Heart right ventricle (tissue), 16 donors: ENCODE measurements around the gene SLC19A1. TPM values are rescaled to one million over a fixed set of nuclear protein-coding genes. Genes with fewer than 3 reads are reported as not detected.

Experiments used
- ATAC-seq, 8 donors: fragments of 200-7000 bp; cut with Tn5 transposase; one replicate each; pipeline ENCODE4 v1.9.1; 2020; ENCODE audit warnings: mild to moderate bottlenecking in 8 of 8, moderate library complexity in 8 of 8, moderate number of reproducible peaks in 1 of 8
- DNase-seq, 2 donors: peaks; one replicate each; pipeline ENCODE4 v3.0.0-alpha.2; 2020
- H3K27ac ChIP-seq, 10 donors: fragments of 200-600 bp; sonication (generic) in 2 of 10; one replicate each; pipeline versions ENCODE4 v1.5.0 to v1.8.0; 2020 to 2022; ENCODE audit warnings: mild to moderate bottlenecking in 3 of 10
- H3K27me3 ChIP-seq, 7 donors: fragments of 200-600 bp; one replicate each; pipeline ENCODE4 v1.8.0; 2021 to 2022; ENCODE audit warnings: mild to moderate bottlenecking in 2 of 7
- H3K36me3 ChIP-seq, 9 donors: fragments of 200-600 bp; sonication (generic) in 1 of 9; one replicate each; pipeline versions ENCODE4 v1.5.0 to v1.8.0; 2020 to 2022; ENCODE audit warnings: mild to moderate bottlenecking in 2 of 9
- H3K4me1 ChIP-seq, 9 donors: fragments of 200-600 bp; sonication (generic) in 1 of 9; one replicate each; pipeline versions ENCODE4 v1.5.0 to v1.8.0; 2020 to 2022; ENCODE audit warnings: mild to moderate bottlenecking in 4 of 9
- H3K4me3 ChIP-seq, 10 donors: fragments of 200-600 bp; sonication (generic) in 2 of 10; one replicate each; pipeline versions ENCODE4 v1.5.0 to v1.8.0; 2020 to 2022; ENCODE audit warnings: mild to moderate bottlenecking in 7 of 10, moderate library complexity in 2 of 10
- H3K9me3 ChIP-seq, 11 donors: fragments of 200-600 bp in 10 of 11; sonication (generic) in 2 of 11; one replicate each; pipeline versions ENCODE4 v1.5.0 to v1.8.0; 2013 to 2022; ENCODE audit warnings: mild to moderate bottlenecking in 2 of 11, control low read depth in 1 of 11, moderate library complexity in 1 of 11
- WGBS, 2 donors: extraction: QIAGEN DNeasy Blood & Tissue Kit; methylation state at CpG; one replicate each; pipeline ENCODE4 v1.1.7; 2013; ENCODE audit warnings: inconsistent platforms in 1 of 2; 5-methylcytosine and 5-hydroxymethylcytosine counted together
- intact Hi-C, 10 donors: fragments of 100-400 bp; cut with DNase I; formaldehyde crosslinking; loops; one replicate each; pipeline versions ENCODE4 v1.11.1 to v1.14.2; 2022
- polyA plus RNA-seq, 2 donors: library from polyadenylated mRNA; stranded (reverse); fragments of 200-250 nt; gene quantifications; one replicate each; pipeline ENCODE4 v1.2.3, GENCODE V29; 2013
- total RNA-seq, 10 donors: library from RNA; stranded (reverse); fragmentation: NEBNext Ultra II Directional in 3 of 10; extraction: Animal tissue kit (Norgen Biotek cat#: 25700) in 3 of 10; gene quantifications; one replicate each; pipeline versions ENCODE4 v1.2.1 to v1.2.4, GENCODE V29; 2021 to 2023
- TF ChIP-seq, protein P1 (sequence below), 9 donors: fragments of 200-600 bp; sonication (generic) in 2 of 9; IDR thresholded peaks; one replicate each; pipeline versions ENCODE4 v1.5.0 to v1.8.0; 2021 to 2022; ENCODE audit warnings: antibody characterized with exemption in 9 of 9, mild to moderate bottlenecking in 5 of 9, moderate library complexity in 1 of 9
- donor health status: Arrhythmogenic right ventricular cardiomyopathy.
- donor health status: ischemic (EF 13 %, LVEDD 7.1; RV severe dilation, severe dysfunction).
- donor health status: healthy with polysubstance abuse.
- donor health status: DM: no; HTN: yes; CAD: no.
- donor health status: DM: no; HTN: no; CAD: no.
- donor health status: ischemic (EF 25% LVEDD 6.9; RV normal size, moderate dysfunction).
- donor health status: ischemic (EF 25% LVEDD 5.7; RV mildly dilated, moderate dysfunction).
- donor health status: healthy.
- donor health status: DM: yes; HTN: yes; CAD: no.
- donor health status: Ischemic cardiomyopathy.
- donor health status: ischemic (EF 35%, LVEDD 5.7; RV mildly dilated, moderate dysfunction).
- donor health status: nonischemic (EF 11% LVEDD 7.7; RV severe dilation, severe dysfunction).
- donor health status: DM: yes; HTN: yes; CAD: no.
- donor health status: PGD.
- donor health status: ischemic (EF 29% LVEDD 5.4; RV normal size, mild dysfunction).
- donor health status: nonischemic (EF 23%, LVEDD 6.1; RV moderate dilation, normal function).

SLC19A1 gene
- total and polyA plus RNA-seq, 12 donors = 1.5 to 8.5 (median 3.8) TPM

DNA sequence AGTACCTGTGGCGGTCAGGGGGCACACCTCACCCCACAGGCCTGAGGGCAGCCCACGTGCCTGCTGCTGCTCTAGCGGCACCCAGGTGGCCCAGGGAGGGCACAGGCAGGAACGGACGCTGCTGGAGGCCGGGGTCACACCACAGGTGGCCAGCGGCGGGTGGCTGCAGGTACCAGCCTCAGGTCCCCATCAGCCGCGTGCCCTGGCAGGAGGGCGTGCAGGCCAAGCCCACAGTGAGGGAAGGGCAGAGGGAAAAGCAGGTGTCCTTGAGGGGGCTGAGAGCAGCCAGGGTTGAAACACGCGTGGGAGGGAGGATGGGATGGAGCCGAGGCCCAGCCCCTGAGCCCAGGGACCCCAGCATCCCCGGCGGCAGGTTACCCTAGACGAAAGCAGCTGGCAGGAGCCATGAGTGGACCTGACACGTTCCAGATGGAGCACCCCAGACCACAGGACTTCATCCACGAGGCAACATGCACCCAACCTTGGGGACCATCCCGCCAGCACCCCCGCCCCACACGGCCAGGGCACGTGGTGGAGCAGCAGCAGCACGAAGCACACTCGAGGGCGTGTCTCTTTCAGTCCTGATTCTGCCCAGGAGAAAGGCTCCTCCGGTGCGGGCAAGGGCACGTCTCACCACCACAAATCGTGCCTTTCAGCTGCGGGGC, 3.7 kb downstream of the SLC19A1 start:
- H3K36me3 ChIP-seq = peaks cover 0 to 5% (median 0%) of the 10 kb centered on the region in 9 donors
- no peaks in the 10 kb centered on the region for H3K9me3 ChIP-seq
- H3K27me3 ChIP-seq = no peaks in the 10 kb centered on the region
- H3K4me1 ChIP-seq = peaks cover 0 to 46% (median 27%) of the 10 kb centered on the region in 9 donors
- no peak overlapping the region for H3K27ac ChIP-seq
- ATAC-seq (no peak), DNase-seq (peak in 1 of 2 donors; percentile 14)
- intact Hi-C loops = no loop called here
- H3K4me3 ChIP-seq = no peak overlapping the region
- 95% methylated on average over 31 of the region's 31 CpGs for WGBS, 2 donors
- TF ChIP-seq, protein P1, sequence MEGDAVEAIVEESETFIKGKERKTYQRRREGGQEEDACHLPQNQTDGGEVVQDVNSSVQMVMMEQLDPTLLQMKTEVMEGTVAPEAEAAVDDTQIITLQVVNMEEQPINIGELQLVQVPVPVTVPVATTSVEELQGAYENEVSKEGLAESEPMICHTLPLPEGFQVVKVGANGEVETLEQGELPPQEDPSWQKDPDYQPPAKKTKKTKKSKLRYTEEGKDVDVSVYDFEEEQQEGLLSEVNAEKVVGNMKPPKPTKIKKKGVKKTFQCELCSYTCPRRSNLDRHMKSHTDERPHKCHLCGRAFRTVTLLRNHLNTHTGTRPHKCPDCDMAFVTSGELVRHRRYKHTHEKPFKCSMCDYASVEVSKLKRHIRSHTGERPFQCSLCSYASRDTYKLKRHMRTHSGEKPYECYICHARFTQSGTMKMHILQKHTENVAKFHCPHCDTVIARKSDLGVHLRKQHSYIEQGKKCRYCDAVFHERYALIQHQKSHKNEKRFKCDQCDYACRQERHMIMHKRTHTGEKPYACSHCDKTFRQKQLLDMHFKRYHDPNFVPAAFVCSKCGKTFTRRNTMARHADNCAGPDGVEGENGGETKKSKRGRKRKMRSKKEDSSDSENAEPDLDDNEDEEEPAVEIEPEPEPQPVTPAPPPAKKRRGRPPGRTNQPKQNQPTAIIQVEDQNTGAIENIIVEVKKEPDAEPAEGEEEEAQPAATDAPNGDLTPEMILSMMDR (IDR thresholded peaks at IDR 0.05) = no peak

DNA sequence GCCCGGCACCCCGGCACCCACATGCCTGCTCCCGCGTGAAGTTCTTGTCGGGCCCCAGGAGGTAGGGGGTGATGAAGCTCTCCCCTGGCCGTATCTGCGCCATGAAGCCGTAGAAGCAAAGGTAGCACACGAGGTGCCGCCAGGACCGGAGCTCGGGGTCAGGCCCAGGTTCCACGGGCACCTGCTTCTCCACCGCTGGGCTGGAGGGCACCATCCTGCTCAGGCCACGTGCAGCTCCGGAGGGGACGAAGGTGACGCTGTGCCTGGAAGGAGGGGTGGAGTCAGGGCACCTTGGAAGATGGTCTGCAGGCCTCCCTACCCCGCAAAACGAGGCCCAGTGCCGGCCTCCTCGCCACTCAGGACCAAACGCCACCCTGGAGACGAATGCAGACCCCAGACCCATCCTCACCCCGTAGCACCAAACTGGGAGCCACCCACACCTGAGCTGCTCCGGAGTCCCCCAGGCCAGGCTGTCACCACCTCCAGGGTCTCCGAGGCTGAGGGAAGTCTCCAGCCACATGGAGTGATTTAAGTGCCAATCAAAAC, 4.4 kb downstream of the SLC19A1 start:
- DNase-seq (no peak), ATAC-seq (no peak)
- Histone ChIP-seq H3K4me1 (peaks cover 0 to 47% (median 25%) of the 10 kb centered on the region in 9 donors), H3K27ac (no peak overlapping the region), H3K36me3 (peaks cover 0 to 5% (median 0%) of the 10 kb centered on the region in 9 donors), H3K27me3 (no peaks in the 10 kb centered on the region), H3K4me3 (no peak overlapping the region), H3K9me3 (no peaks in the 10 kb centered on the region)
- TF ChIP-seq, protein P1 (IDR thresholded peaks at IDR 0.05) = no peak
- intact Hi-C loops = no loop called here
- 91 to 95% methylated on average over 27 of the region's 27 CpGs for WGBS, 2 donors

DNA sequence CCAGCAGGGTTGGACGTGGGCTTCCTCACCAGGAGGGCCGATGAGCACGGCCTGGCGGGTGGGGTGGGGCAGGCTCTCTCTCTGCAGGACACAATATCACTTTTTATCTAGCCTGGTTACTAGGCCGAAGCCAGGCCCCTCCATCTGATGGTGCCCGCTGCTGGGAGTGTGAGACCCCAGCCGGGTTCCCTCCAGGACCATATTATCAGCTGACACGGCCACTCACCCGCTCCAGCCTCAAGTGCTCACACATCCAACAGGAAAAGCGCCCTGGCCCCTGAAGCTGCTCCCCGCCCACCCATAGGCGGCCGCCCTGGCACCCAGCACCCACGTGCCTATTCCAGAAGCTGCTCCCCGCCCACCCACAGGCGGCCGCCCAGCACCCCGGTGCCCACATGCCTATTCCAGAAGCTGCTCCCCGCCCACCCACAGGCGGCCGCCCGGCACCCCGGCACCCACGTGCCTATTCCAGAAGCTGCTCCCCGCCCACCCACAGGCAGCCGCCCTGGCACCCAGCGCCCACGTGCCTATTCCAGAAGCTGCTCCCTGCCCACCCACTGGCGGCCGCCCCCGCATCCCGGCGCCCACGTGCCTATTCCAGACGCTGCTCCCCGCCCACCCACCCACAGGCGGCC, 5.0 kb downstream of the SLC19A1 start:
- intact Hi-C loops = no loop called here

More for the DNA sequence above, 5.0 kb downstream of the SLC19A1 start:
- H3K27ac ChIP-seq = no peak overlapping the region
- no peaks in the 10 kb centered on the region for H3K27me3 ChIP-seq
- TF ChIP-seq, protein P1 (IDR thresholded peaks at IDR 0.05) = no peak
- H3K9me3 ChIP-seq = no peaks in the 10 kb centered on the region
- H3K4me1 ChIP-seq = peaks cover 0 to 49% (median 23%) of the 10 kb centered on the region in 9 donors
- no peak overlapping the region for H3K4me3 ChIP-seq
- WGBS, 2 donors = 93 to 96% methylated on average over 36 to 37 of the region's 37 CpGs
- peaks cover 0 to 5% (median 0%) of the 10 kb centered on the region in 9 donors for H3K36me3 ChIP-seq
- ATAC-seq (no peak), DNase-seq (no peak)
